B cell (primary cell): ENCODE data around the gene MAPT. TPM values are rescaled to one million over a fixed set of nuclear protein-coding genes. Genes with fewer than 3 reads are reported as not detected.

Experiments
- ATAC-seq: fragments of 200-7000 bp; cut with Tn5 transposase; one replicate; pipeline ENCODE4 v1.10.0; 2021; ENCODE audit warnings: low read depth, mild to moderate bottlenecking, moderate number of reproducible peaks, moderate library complexity
- CTCF ChIA-PET: fragments of 350-600 bp; sonication (Branson Sonifier 250); formaldehyde crosslinking; loops from one replicate; lab custom pipeline; 2021; ENCODE audit warnings: antibody characterized with exemption, inconsistent platforms; lab: Charles Lee
- POLR2A ChIA-PET: fragments of 350-600 bp; sonication (Branson Sonifier 250); formaldehyde crosslinking; loops from one replicate; lab custom pipeline; 2021; ENCODE audit warnings: antibody characterized with exemption; lab: Charles Lee
- DNase-seq: peaks from one replicate; pipeline ENCODE4 v3.0.0; 2013
- H2AFZ ChIP-seq: 2 replicates; pipeline ENCODE4 v1.6.1; 2012; ENCODE audit warnings: mild to moderate bottlenecking, low read depth, low read length; ENCODE audit not compliant: insufficient read depth, poor library complexity, severe bottlenecking
- H3K27ac ChIP-seq, 2 donors: 1 replicate in 1 of 2; 2 replicates in 1 of 2; pipeline ENCODE4 v1.5.1; 2012 to 2013; ENCODE audit warnings: low read length in 2 of 2, mild to moderate bottlenecking in 2 of 2, moderate library complexity in 1 of 2
- H3K27me3 ChIP-seq, 4 experiments: fragments of 200-600 bp in 1 of 4; sonication (generic) in 1 of 4; replicated peaks in 1 of 4; 1 replicate in 2 of 4; 2 replicates in 2 of 4; pipeline versions ENCODE4 v1.6.1 to v1.7.0; 2013 to 2016; ENCODE audit warnings: low read length in 3 of 4, mild to moderate bottlenecking in 2 of 4, mixed read lengths in 1 of 4, moderate library complexity in 1 of 4; ENCODE audit not compliant: insufficient read depth in 4 of 4, control insufficient read depth in 3 of 4; ENCODE audit errors: control extremely low read depth in 1 of 4
- H3K36me3 ChIP-seq, 2 experiments: replicated peaks in 1 of 2; 1 replicate in 1 of 2; 2 replicates in 1 of 2; pipeline versions ENCODE4 v1.6.1 to v1.7.1; 2013; ENCODE audit warnings: low read length in 1 of 2; ENCODE audit not compliant: insufficient read depth in 2 of 2, control insufficient read depth in 1 of 2; ENCODE audit errors: control extremely low read depth in 1 of 2, extremely low read depth in 1 of 2
- H3K4me1 ChIP-seq, 2 donors: fragments of 200-600 bp in 1 of 2; sonication (generic) in 1 of 2; 1 replicate in 1 of 2; 2 replicates in 1 of 2; pipeline versions ENCODE4 v1.5.1 to v1.6.1; 2013 to 2017; ENCODE audit warnings: low read length in 2 of 2; ENCODE audit not compliant: control insufficient read depth in 2 of 2, insufficient read depth in 2 of 2
- H3K4me2 ChIP-seq: replicated peaks from 2 replicates; pipeline ENCODE3; 2012; ENCODE audit warnings: mild to moderate bottlenecking, low read depth, low read length; ENCODE audit not compliant: poor library complexity, severe bottlenecking
- H3K4me3 ChIP-seq, 5 experiments: fragments of 200-600 bp in 1 of 5; sonication (generic) in 1 of 5; 1 replicate in 3 of 5; 2 replicates in 2 of 5; pipeline versions ENCODE4 v1.5.1 to v1.7.0; 2011 to 2016; ENCODE audit warnings: low read length in 4 of 5, mild to moderate bottlenecking in 4 of 5, low read depth in 2 of 5, control low read depth in 1 of 5, moderate library complexity in 1 of 5; ENCODE audit not compliant: insufficient read depth in 1 of 5; ENCODE audit errors: control extremely low read depth in 1 of 5, extremely low read depth in 1 of 5
- H3K79me2 ChIP-seq: fragments of 200-600 bp; sonication (generic); one replicate; pipeline ENCODE4 v1.6.0; 2016; ENCODE audit warnings: low read length; ENCODE audit not compliant: control insufficient read depth, insufficient read depth
- H3K9ac ChIP-seq: fragments of 200-600 bp; sonication (generic); 2 replicates; pipeline ENCODE4 v1.6.1; 2017; ENCODE audit warnings: mild to moderate bottlenecking, low read length, moderate library complexity
- H3K9me3 ChIP-seq, 3 donors: one replicate each; pipeline versions ENCODE4 v1.6.1 to v1.7.1; 2013; ENCODE audit warnings: low read length in 2 of 3; ENCODE audit not compliant: control insufficient read depth in 2 of 3, insufficient read depth in 1 of 3; ENCODE audit errors: control extremely low read depth in 1 of 3
- H4K20me1 ChIP-seq: 2 replicates; pipeline ENCODE4 v1.6.0; 2012; ENCODE audit warnings: mild to moderate bottlenecking, low read length; ENCODE audit not compliant: insufficient read depth, control insufficient read depth, poor library complexity, severe bottlenecking
- H3K27ac Mint-ChIP-seq: one replicate; pipeline ENCODE4 v1.8.0; 2021; ENCODE audit warnings: mixed read lengths
- H3K27me3 Mint-ChIP-seq: one replicate; pipeline ENCODE4 v1.8.0; 2021; ENCODE audit warnings: mixed read lengths
- H3K4me1 Mint-ChIP-seq: one replicate; pipeline ENCODE4 v1.8.0; 2021; ENCODE audit warnings: mixed read lengths
- H3K4me3 Mint-ChIP-seq: one replicate; pipeline ENCODE4 v1.8.0; 2021; ENCODE audit warnings: mixed read lengths
- H3K9me3 Mint-ChIP-seq: one replicate; pipeline ENCODE4 v1.8.0; 2022; ENCODE audit warnings: mixed read lengths; ENCODE audit not compliant: insufficient read depth
- CTCF ChIP-seq: fragments of 200-600 bp; IDR thresholded peaks from one replicate; pipeline ENCODE4 v1.8.0; 2022; ENCODE audit warnings: antibody characterized with exemption, mild to moderate bottlenecking
- EZH2 ChIP-seq: IDR thresholded peaks from 2 replicates; pipeline ENCODE4 v1.6.1; 2012; ENCODE audit warnings: borderline replicate concordance, low read depth, mild to moderate bottlenecking, moderate library complexity, low read length; ENCODE audit not compliant: insufficient read depth, poor library complexity, severe bottlenecking
- WGBS: methylation state at CpG from one replicate; pipeline ENCODE4 v1.1.5; 2013; ENCODE audit warnings: missing lambda C conversion rate; ENCODE audit not compliant: insufficient coverage; 5-methylcytosine and 5-hydroxymethylcytosine counted together
- intact Hi-C: fragments of 100-400 bp; cut with micrococcal nuclease; formaldehyde crosslinking; loops from one replicate; pipeline ENCODE4 v1.10.0; 2022
- polyA plus RNA-seq: library from polyadenylated mRNA; depleted of rRNA; stranded (reverse); fragments of >200 nt; gene quantifications from 2 replicates; pipeline ENCODE4 v1.2.3, GENCODE V29; 2012
- total RNA-seq, 2 donors: library from RNA; stranded (reverse); fragments of 120-200 nt in 1 of 2; gene quantifications; 1 replicate in 1 of 2; 2 replicates in 1 of 2; pipeline versions ENCODE4 v1.2.3 to v1.2.4, GENCODE V29; 2013 to 2022

The MAPT gene
- total and polyA plus RNA-seq, 2 donors (not counting 1 experiment from before 2014, with no cell fraction given) = 0.13 to 0.20 TPM

GRCh38 chr17:45845376-45846185, 48.8 kb upstream of the MAPT start:
- Mint-ChIP-seq H3K27me3 (peaks cover 10% of the 10 kb centered on the region), H3K9me3 (no peaks in the 10 kb centered on the region), H3K27ac (no peak overlapping the region), H3K4me1 (no peaks in the 10 kb centered on the region), H3K4me3 (no peak overlapping the region)
- ATAC-seq (no peak), DNase-seq (no peak)
- no peaks in the 10 kb centered on the region for H3K4me1 ChIP-seq
- no peaks in the 10 kb centered on the region for H4K20me1 ChIP-seq
- no peak overlapping the region for H3K27ac ChIP-seq
- CTCF ChIA-PET = interaction anchor here (1.0 kb wide), 1 partner anchor 14 kb away, joined by 3 read pairs; no protein-coding TSS in a partner anchor
- no peak overlapping the region for H3K4me3 ChIP-seq
- H3K9ac ChIP-seq = no peak overlapping the region
- no peak overlapping the region for H2AFZ ChIP-seq
- H3K27me3 ChIP-seq = no peaks in the 10 kb centered on the region
- no peaks in the 10 kb centered on the region for H3K79me2 ChIP-seq
- no peaks in the 10 kb centered on the region for H3K9me3 ChIP-seq
- H3K36me3 ChIP-seq = no peaks in the 10 kb centered on the region
- WGBS = 96% methylated on average over 32 of the region's 35 CpGs
- intact Hi-C loops = no loop called here
- POLR2A ChIA-PET = no interaction called here
- TF ChIP-seq CTCF (no peak), EZH2 (no peak)
- H3K4me2 ChIP-seq = no peak overlapping the region

GRCh38 chr17:45846223-45846622, 48.1 kb upstream of the MAPT start:
- Histone ChIP-seq H3K9ac (no peak overlapping the region), H2AFZ (no peak overlapping the region), H4K20me1 (no peaks in the 10 kb centered on the region), H3K27me3 (peaks cover 0 to under 1% (median 0%) of the 10 kb centered on the region in 4 experiments), H3K9me3 (no peaks in the 10 kb centered on the region), H3K4me3 (no peak overlapping the region), H3K4me1 (no peaks in the 10 kb centered on the region), H3K4me2 (no peak overlapping the region), H3K79me2 (no peaks in the 10 kb centered on the region), H3K27ac (no peak overlapping the region), H3K36me3 (no peaks in the 10 kb centered on the region)
- Mint-ChIP-seq H3K4me1 (no peaks in the 10 kb centered on the region), H3K4me3 (no peak overlapping the region), H3K27ac (no peak overlapping the region), H3K27me3 (peaks cover 14% of the 10 kb centered on the region), H3K9me3 (no peaks in the 10 kb centered on the region)
- WGBS = 83% methylated on average over 10 of the region's 10 CpGs
- TF ChIP-seq EZH2 (no peak), CTCF (no peak)
- intact Hi-C loops = no loop called here
- POLR2A ChIA-PET = no interaction called here
- no peak for ATAC-seq
- DNase-seq = no peak
- CTCF ChIA-PET = no interaction called here
